Keratinocyte (primary cell): Measurements from ENCODE around the gene PIPOX. TPM values are rescaled to one million over a fixed set of nuclear protein-coding genes. Genes with fewer than 3 reads are reported as not detected.

Experiments
- DNase-seq: peaks from one replicate; pipeline ENCODE4 v3.0.0-alpha.2; 2011; ENCODE audit warnings: low read depth, missing footprints, low spot score
- FAIRE-seq: peaks from 2 replicates; lab custom pipeline; 2011; peaks lifted over from hg19 to GRCh38; lab: Jason Lieb, UNC
- H2AFZ ChIP-seq: 2 replicates; pipeline ENCODE4 v1.6.0; 2012; ENCODE audit warnings: low read length, control low read depth, inconsistent platforms; ENCODE audit not compliant: control insufficient read depth
- H3K27ac ChIP-seq: 2 replicates; pipeline ENCODE4 v1.5.1; 2011; ENCODE audit warnings: low read length; ENCODE audit not compliant: control insufficient read depth, insufficient read depth
- H3K27me3 ChIP-seq: 3 replicates; pipeline ENCODE4 v1.6.0; 2011; ENCODE audit warnings: low read length; ENCODE audit not compliant: control insufficient read depth, insufficient read depth; ENCODE audit errors: extremely low read depth
- H3K36me3 ChIP-seq, 2 experiments: 2 replicates in 1 of 2; 3 replicates in 1 of 2; pipeline ENCODE4 v1.5.1; 2011; ENCODE audit warnings: low read length in 2 of 2, mild to moderate bottlenecking in 1 of 2; ENCODE audit not compliant: control insufficient read depth in 2 of 2, insufficient read depth in 2 of 2; ENCODE audit errors: extremely low read depth in 1 of 2
- H3K4me1 ChIP-seq: 3 replicates; pipeline ENCODE4 v1.5.1; 2011; ENCODE audit warnings: low read length; ENCODE audit not compliant: control insufficient read depth, insufficient read depth; ENCODE audit errors: extremely low read depth
- H3K4me2 ChIP-seq: 3 replicates; pipeline ENCODE4 v1.6.0; 2011; ENCODE audit warnings: low read depth, low read length; ENCODE audit not compliant: control insufficient read depth, insufficient read depth; ENCODE audit errors: extremely low read depth
- H3K4me3 ChIP-seq, 3 experiments: fragments of 200-600 bp in 1 of 3; sonication (generic) in 1 of 3; 2 replicates in 2 of 3; 3 replicates in 1 of 3; pipeline ENCODE4 v1.5.1; 2011 to 2016; ENCODE audit warnings: low read length in 3 of 3, mild to moderate bottlenecking in 3 of 3, control low read depth in 2 of 3, inconsistent platforms in 1 of 3, low read depth in 1 of 3, mixed read lengths in 1 of 3, mixed run types in 1 of 3, moderate library complexity in 1 of 3; ENCODE audit not compliant: control insufficient read depth in 2 of 3, insufficient read depth in 2 of 3; ENCODE audit errors: extremely low read depth in 1 of 3
- H3K79me2 ChIP-seq: 2 replicates; pipeline ENCODE4 v1.6.0; 2012; ENCODE audit warnings: low read length; ENCODE audit not compliant: control insufficient read depth, insufficient read depth
- H3K9ac ChIP-seq: 3 replicates; pipeline ENCODE4 v1.6.0; 2011; ENCODE audit warnings: low read length; ENCODE audit not compliant: control insufficient read depth, insufficient read depth; ENCODE audit errors: extremely low read depth
- H3K9me1 ChIP-seq: 3 replicates; pipeline ENCODE4 v1.6.0; 2011; ENCODE audit warnings: low read length; ENCODE audit not compliant: control insufficient read depth, insufficient read depth; ENCODE audit errors: extremely low read depth
- H3K9me3 ChIP-seq: 2 replicates; pipeline ENCODE4 v1.5.1; 2012; ENCODE audit warnings: low read depth, low read length; ENCODE audit not compliant: control insufficient read depth
- H4K20me1 ChIP-seq: 3 replicates; pipeline ENCODE4 v1.6.0; 2011; ENCODE audit warnings: low read length; ENCODE audit not compliant: control insufficient read depth, insufficient read depth; ENCODE audit errors: extremely low read depth
- CTCF ChIP-seq, 3 experiments: IDR thresholded peaks in 1 of 3; conservative IDR thresholded peaks in 1 of 3; optimal IDR thresholded peaks in 1 of 3; 2 replicates in 2 of 3; 3 replicates in 1 of 3; pipeline versions ENCODE3 to v1.5.1; 2011; ENCODE audit warnings: low read length in 3 of 3, mild to moderate bottlenecking in 3 of 3, moderate library complexity in 2 of 3, control low read depth in 1 of 3, inconsistent platforms in 1 of 3; ENCODE audit not compliant: insufficient read depth in 2 of 3; ENCODE audit errors: extremely low read depth in 1 of 3
- EZH2 ChIP-seq: IDR thresholded peaks from one replicate; pipeline ENCODE4 v1.6.1; 2012; ENCODE audit warnings: inconsistent platforms, mild to moderate bottlenecking, low read length, moderate library complexity
- dilution Hi-C: fragments of 300-500 bp; cut with MboI; formaldehyde crosslinking; loops from one replicate; pipeline ENCODE4 v1.7.0; 2020; ENCODE audit warnings: low sequenced_read_pairs; ENCODE audit not compliant: extremely low pct_ligation_motif_present
- polyA plus RNA-seq, 5 experiments: library from polyadenylated mRNA; depleted of rRNA in 3 of 5; stranded (reverse) in 3 of 5; stranded (forward) in 1 of 5; unstranded in 1 of 5; fragments of >200 nt; gene quantifications; 1 replicate in 1 of 5; 2 replicates in 3 of 5; 3 replicates in 1 of 5; pipeline versions ENCODE4 v1.2.1 to v1.2.3, GENCODE V29; 2011 to 2012; ENCODE audit warnings: missing spikeins in 2 of 5, low read depth in 1 of 5, low replicate concordance in 1 of 5

PIPOX gene
- polyA plus RNA-seq, 1 donor (not counting 4 experiments of a cell fraction or from before 2014, with no cell fraction given) = not detected

GRCh38 chr17:29093090-29093871, 50.3 kb downstream of the PIPOX start:
- H3K9me3 ChIP-seq = no peaks in the 10 kb centered on the region
- no peak overlapping the region for H2AFZ ChIP-seq
- H3K9me1 ChIP-seq = no peaks in the 10 kb centered on the region
- no peak overlapping the region for H3K4me2 ChIP-seq
- no peak overlapping the region for H3K27ac ChIP-seq
- no peak for TF ChIP-seq CTCF (optimal IDR thresholded peaks at IDR 0.05 in 1 of 3, IDR thresholded peaks at IDR 0.05 in 1 of 3, conservative IDR thresholded peaks at IDR 0.05 in 1 of 3; ENCODE audit: extremely low read depth in 1 of 3, insufficient read depth in 2 of 3, low read length in 3 of 3)
- TF ChIP-seq EZH2 = no peak
- H3K9ac ChIP-seq = no peak overlapping the region
- no peak overlapping the region for H3K4me3 ChIP-seq
- H3K36me3 ChIP-seq = peaks cover 59 to 74% of the 10 kb centered on the region in 2 experiments
- no peaks in the 10 kb centered on the region for H3K79me2 ChIP-seq
- H3K4me1 ChIP-seq = peaks cover 10% of the 10 kb centered on the region
- dilution Hi-C loops = no loop called here
- no peaks in the 10 kb centered on the region for H3K27me3 ChIP-seq
- DNase-seq = no peak
- H4K20me1 ChIP-seq = no peaks in the 10 kb centered on the region
- FAIRE-seq = no peak

GRCh38 chr17:29094101-29094708, 51.3 kb downstream of the PIPOX start:
- H2AFZ ChIP-seq = no peak overlapping the region
- dilution Hi-C loops = no loop called here
- H3K9ac ChIP-seq = no peak overlapping the region
- peaks cover 64 to 76% of the 10 kb centered on the region in 2 experiments for H3K36me3 ChIP-seq
- H3K27ac ChIP-seq = no peak overlapping the region
- H3K4me2 ChIP-seq = no peak overlapping the region
- TF ChIP-seq CTCF (optimal IDR thresholded peaks at IDR 0.05 in 1 of 3, IDR thresholded peaks at IDR 0.05 in 1 of 3, conservative IDR thresholded peaks at IDR 0.05 in 1 of 3; ENCODE audit: extremely low read depth in 1 of 3, insufficient read depth in 2 of 3, low read length in 3 of 3) (no peak), EZH2 (no peak)
- no peaks in the 10 kb centered on the region for H3K79me2 ChIP-seq
- FAIRE-seq (no peak), DNase-seq (no peak)
- no peaks in the 10 kb centered on the region for H3K9me1 ChIP-seq
- H3K4me3 ChIP-seq = no peak overlapping the region
- H3K27me3 ChIP-seq = no peaks in the 10 kb centered on the region
- H3K4me1 ChIP-seq = peaks cover 10% of the 10 kb centered on the region
- no peaks in the 10 kb centered on the region for H3K9me3 ChIP-seq
- no peaks in the 10 kb centered on the region for H4K20me1 ChIP-seq
